ENCODE measurements around the gene HSP90AB1. TPM values are rescaled to one million over a fixed set of nuclear protein-coding genes. Genes with fewer than 3 reads are reported as not detected.

Gene HSP90AB1
- total RNA-seq, result 654 and 695 TPM in 2 replicates

GRCh38 chr6:44246663-44247337, at the start of gene HSP90AB1:
Gene HSP90AB1, plus strand, starts transcription at chr6:44247101. Its CDS starts 1,529 bp downstream, at chr6:44248630.

GRCh38 chr6:44216677-44217331, 30.1 kb upstream of the HSP90AB1 start, which contains the start of gene MYMX:
Gene MYMX, plus strand, starts transcription at chr6:44216926. Its CDS starts 546 bp downstream, at chr6:44217472.

GRCh38 chr6:44223319-44224028, 23.4 kb upstream of the HSP90AB1 start, which contains the start of gene SLC29A1:
Gene SLC29A1, plus strand, starts transcription at chr6:44223595. Its CDS starts 3,719 bp downstream, at chr6:44227314.

DNA sequence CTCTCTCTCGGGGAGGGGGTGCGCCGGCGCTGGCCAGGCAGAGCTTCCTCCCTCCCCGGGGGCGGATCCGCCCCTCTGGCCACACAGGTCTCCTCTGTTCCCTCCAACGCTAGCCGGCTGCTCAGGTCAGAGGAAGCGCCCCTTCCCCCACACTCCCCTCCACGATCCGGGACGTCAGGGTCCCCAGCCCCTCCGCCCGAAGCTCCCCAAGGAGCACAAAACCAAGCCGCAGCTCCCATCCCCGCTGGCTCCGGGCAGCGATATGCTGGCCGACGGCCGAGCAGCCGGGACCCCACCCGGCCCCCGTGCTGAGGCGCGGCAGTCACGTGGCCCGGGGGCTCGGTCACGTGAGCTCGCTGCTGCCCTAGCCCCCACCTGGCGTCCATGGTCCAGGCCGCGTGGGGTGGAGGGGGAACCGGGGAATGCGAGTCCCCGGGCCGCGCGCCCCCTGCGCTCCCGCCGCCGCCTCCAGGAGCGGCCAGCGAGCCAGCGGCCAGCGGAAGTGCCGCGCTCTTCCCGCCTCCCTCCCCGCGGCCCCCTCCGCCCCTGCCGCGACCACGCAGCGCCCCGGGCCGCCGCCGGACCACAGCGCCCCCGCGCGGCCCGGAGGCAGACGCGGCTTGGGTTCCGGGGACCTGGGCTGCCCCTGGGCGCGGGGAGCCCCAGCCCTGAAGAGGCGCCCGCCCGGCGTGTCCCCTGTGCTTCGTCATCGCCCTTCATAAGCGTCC, 10.3 kb downstream of the HSP90AB1 start, which contains the start of gene SLC35B2:
Gene SLC35B2, minus strand, starts transcription at position 504 of the 728 bp plus-strand sequence. Its CDS starts 118 bp downstream, at position 386.

DNA sequence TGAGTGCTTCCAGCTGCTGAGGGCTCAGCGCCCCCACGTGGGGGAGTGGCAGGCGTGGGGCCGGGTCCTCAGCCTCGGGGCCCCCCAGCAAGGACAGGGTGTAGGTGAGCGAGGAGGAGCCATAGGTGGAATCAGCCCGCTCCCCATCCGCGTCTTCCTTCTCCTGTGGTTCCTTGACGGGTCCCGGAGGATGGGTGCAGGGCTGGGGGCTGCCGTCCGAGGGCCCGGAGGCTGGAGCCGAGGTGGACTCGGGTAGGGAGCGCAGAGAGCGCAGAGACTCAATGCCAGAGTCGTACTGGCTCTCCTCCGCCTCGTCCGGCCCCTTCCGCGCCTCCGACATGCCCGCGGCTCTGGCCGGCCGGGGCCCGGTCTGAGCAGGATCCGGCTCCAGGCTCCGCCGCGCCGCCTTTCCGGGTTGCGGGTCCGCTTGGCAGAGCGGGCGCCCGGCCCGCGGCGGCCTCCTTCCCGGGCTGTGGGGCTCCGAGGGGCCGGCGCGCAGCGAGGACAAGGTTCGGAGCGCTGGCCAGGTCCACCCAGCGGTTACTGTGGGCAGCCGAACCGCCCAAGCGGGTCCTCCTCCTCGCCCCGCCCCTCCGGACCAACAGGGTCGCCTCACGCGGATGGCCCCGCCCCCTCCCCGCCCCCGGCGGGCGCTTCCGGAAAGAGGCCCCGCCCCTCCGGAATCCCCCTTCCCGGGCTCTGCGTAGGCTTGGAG, 18.3 kb downstream of the HSP90AB1 start, which contains the start of gene NFKBIE:
Gene NFKBIE, minus strand, starts transcription at position 545 of the 715 bp plus-strand sequence. Its CDS starts 205 bp downstream, at position 340.

GRCh38 chr6:44269921-44270525, 23.1 kb downstream of the HSP90AB1 start, which contains the start of gene TMEM151B:
Gene TMEM151B, plus strand, starts transcription at chr6:44270450. Its CDS starts 293 bp downstream, at chr6:44270743.

Other genes starting within 250 kb of the HSP90AB1 start
- 37.5 and 46.0 TPM in 2 replicates for gene MRPL14, start 119.6 kb upstream of the HSP90AB1 start, total RNA-seq
- 17.0 and 33.7 TPM in 2 replicates for gene TMEM63B, start 119.5 kb upstream of the HSP90AB1 start, total RNA-seq
- 0.97 TPM in 1 of 2 replicates, not detected in the other for gene CAPN11, start 88.3 kb upstream of the HSP90AB1 start, total RNA-seq
- gene MYMX, start 30.2 kb upstream of the HSP90AB1 start, total RNA-seq, result 0.49 TPM in 1 of 2 replicates, not detected in the other
- gene SLC29A1, start 23.5 kb upstream of the HSP90AB1 start, total RNA-seq, result 26.9 and 40.3 TPM in 2 replicates
- gene SLC35B2, start 10.4 kb downstream of the HSP90AB1 start, total RNA-seq, result 65.0 and 70.3 TPM in 2 replicates
- 1.1 and 3.9 TPM in 2 replicates for gene NFKBIE, start 18.4 kb downstream of the HSP90AB1 start, total RNA-seq
- not detected in 2 replicates for gene TMEM151B, start 23.3 kb downstream of the HSP90AB1 start, total RNA-seq
- gene AARS2, start 66.2 kb downstream of the HSP90AB1 start, total RNA-seq, result 9.9 and 10.3 TPM in 2 replicates
- gene SPATS1, start 95.5 kb downstream of the HSP90AB1 start, total RNA-seq, result not detected in 2 replicates
- gene CDC5L, start 140.6 kb downstream of the HSP90AB1 start, total RNA-seq, result 12.2 and 12.8 TPM in 2 replicates